ENCODE results near the gene SMCO4.

SMCO4 gene

GRCh38 chr11:93498641-93499040 lies 44.5 kb downstream of the SMCO4 start:
- no peak for DNase-seq

DNA sequence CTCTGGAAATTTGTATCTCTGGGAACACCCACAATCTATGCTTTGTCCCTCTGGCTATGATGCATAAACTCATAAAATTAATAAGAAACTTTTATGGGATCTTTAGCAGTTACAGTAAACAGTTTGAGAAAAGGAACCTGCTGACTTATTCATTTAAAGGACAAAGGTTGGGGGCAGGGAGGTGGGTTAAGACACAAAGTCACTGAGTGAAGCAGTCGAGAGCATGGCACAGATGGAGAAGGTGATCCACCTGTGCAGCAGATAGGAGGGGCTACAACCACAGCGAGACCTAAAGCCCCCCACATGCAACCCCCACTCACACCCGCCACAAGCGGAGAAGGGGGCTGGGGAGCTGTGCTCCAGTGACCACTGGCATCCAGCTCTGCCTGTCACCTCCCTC lies 45.0 kb downstream of the SMCO4 start:
- DNase-seq, result no peak

DNA sequence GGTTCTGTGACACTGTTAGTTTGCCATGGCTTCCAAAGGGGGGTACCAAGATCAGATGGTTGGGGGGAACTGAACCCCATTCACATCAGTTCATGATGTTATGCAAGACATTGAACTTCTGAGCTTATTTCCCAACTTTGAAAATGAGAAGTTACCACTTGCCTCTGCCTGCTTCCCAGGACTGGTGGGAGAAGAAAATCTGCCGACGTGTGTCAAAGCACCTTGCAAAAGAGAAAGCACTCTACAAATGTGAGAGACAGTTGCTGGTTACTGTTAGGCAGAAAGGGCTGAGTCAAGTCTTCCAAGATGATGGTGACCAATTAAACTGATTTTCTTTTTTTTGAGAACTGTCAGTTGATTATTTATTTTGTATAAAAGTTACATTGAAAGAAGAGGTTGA lies 45.6 kb downstream of the SMCO4 start:
- no peak for DNase-seq

- no peak for DNase-seq
Observed at GRCh38 chr11:93494357-93494756, 48.8 kb downstream of the SMCO4 start.

DNA sequence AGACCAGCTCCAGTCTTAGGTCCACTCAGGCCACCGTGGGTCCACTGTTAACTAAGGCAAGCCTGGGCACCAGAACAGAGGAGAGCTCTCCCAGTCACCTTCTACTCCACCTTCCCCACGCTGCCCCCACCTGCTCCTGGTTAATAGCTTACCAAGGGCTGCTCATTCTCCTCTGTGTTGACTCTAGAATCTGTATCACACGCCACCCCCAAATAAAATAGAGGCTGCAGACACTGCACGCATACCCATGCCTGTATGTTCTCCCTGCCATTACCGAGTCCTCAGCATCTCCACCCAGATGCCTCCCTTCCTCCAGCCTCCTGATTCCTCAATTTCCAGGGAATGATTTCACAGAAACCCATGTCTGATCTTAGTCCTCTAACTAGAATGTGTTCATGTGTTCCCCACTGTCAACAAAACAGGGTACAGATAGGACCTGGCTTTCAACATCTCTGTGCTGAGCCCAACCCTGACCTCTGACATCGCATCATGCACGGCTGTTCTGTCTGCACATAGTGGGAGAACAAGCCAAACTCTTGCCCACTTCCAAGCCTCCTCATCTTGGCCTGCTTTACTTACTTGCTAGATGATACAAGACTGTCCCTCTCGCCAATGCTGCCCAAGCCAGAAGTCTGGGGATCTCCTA lies 49.8 kb downstream of the SMCO4 start:
- DNase-seq, result no peak

GRCh38 chr11:93492464-93493251 lies 50.5 kb downstream of the SMCO4 start:
- DNase-seq, result no peak

DNA sequence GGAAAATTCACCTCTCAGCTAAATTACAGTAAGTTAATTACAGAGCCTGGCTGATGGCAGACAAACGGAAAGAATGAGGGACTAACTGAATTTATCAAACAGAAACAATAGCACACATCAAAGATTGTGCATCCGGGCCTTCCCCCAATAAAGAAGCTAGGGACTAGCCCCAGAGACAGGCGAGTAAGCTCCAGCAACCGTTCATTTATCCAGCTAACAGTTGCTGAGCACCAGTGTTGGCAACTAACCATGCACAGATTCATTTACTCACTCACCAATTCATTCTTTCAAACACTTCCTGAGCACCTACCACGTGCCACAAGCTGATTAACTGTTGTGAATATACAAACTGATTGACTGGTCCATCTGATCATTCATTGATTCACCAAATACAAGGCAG lies 51.2 kb downstream of the SMCO4 start:
- DNase-seq, result no peak

DNA sequence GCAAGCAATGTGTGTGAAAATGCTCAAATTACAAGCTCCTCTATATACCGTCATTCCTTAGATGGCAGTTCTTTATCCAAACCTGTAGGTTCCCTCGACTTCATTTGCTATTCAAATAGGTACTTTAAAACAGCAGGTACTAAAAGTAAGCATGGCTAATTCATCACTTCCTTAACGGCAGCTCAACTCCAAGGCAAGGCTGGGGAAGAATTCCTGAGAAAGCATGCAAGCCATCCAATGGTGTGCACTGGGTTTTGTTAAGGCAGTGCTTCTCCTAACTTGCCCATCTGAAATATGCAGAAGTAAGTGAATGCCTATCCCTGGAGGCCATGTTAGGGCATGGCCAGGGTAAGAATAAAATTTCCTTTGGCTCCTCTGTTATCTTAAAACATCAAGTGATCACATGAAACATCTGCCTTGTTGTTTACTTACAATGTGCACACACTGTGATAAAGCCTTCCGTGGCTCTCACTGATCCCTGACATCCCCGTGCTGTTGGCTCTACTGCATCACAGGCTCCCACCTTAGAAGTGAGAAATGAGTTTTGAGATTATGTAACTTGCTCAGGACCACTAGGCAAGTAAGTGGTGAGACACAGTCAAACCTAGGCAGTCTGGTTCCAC lies 52.1 kb downstream of the SMCO4 start:
- no peak for DNase-seq

DNA sequence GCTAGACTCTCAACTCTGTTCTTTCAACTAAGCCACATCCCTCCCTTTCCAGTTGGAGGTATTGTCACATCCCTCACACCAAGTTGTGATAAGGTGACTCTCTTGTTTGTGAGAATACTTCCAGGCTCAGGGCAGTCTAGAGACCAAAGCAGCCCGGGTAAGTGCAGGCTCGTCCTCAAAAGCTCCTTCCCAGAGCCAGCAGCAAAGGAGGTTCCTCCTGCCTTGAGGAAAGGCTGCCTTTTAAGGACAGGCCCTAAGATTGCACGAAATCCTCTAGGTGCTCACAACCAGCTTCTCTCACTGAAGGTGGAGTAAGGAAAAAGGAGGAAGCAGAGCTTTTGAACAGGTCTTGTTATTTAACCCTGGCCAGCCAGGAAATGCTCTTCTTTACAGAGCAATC lies 53.4 kb downstream of the SMCO4 start:
- DNase-seq, result no peak

- DNase-seq, result no peak
Observed at GRCh38 chr11:93487032-93487483, 56.1 kb downstream of the SMCO4 start.

GRCh38 chr11:93485983-93486382 lies 57.2 kb downstream of the SMCO4 start:
- no peak for DNase-seq

- DNase-seq, result no peak
Observed at GRCh38 chr11:93484716-93485115, 58.5 kb downstream of the SMCO4 start.

- DNase-seq, result no peak
Observed at GRCh38 chr11:93482556-93482955, 60.6 kb downstream of the SMCO4 start.

GRCh38 chr11:93481696-93482095 lies 61.5 kb downstream of the SMCO4 start:
- no peak for DNase-seq

DNA sequence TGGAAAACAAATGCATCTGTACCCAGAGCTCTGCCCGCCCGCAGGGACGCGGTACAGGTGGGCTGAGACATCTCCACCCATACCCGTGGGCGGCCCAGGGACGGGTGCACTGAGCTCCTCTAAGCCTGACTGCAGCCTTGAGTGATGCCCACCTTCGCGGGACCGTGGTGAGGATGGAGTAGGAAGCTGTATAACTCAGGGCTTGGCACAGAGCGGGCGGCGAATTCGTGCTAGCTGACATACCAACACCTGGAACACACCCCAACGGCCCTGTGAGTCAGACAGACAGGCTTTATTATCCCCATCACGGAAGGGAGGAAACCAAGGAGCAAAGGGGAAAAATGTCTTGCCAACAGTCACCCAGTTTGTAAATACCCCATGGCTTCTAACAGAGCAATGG lies 61.9 kb downstream of the SMCO4 start:
- DNase-seq, result no peak

DNA sequence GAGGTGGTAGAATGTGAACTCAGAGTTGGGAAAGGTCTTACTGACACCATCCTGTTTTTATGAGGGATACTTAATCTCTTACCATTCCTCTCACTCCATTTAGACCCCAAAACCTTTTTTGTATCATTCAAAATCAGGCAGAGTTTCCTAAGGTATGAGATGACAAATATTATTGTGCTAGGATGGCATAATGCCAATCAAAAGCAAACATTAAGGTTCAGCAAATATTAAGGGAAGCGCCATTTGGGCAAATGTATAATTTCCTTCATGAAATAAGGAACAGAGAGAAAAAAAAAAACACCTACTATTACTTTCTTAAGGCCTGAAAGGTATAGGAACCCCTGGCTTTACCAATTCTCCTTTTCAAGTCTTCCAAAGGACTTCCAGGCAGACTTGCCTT lies 62.4 kb downstream of the SMCO4 start:
- no peak for DNase-seq

GRCh38 chr11:93480256-93480655 lies 62.9 kb downstream of the SMCO4 start:
- no peak for DNase-seq

DNA sequence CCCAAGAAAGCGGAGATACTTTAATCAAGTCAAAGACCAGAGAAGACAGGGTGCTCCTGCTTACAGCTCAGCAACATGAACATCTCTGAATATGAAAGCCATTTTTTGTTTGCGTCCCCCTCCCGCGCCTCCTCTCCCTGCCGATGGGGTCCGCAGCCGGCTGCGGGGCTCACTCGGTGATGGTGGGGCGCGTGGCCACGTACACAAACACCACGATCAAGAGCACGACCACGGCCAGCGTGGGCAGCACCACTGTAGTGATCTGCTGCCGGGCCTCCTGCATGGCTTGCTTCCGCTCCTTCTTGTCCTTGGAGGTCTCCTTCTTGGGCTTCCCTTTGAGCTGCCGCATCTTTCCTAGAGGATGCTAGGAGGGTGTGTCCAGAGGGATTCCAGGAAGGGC lies 64.3 kb downstream of the SMCO4 start:
- DNase-seq, result no peak

GRCh38 chr11:93477684-93478234 lies 65.4 kb downstream of the SMCO4 start:
- peak; percentile 7 for DNase-seq

GRCh38 chr11:93476796-93477195 lies 66.4 kb downstream of the SMCO4 start:
- no peak for DNase-seq

- DNase-seq, result no peak
Observed at GRCh38 chr11:93474123-93474522, 69.1 kb downstream of the SMCO4 start.

- peak; percentile 19 for DNase-seq
Observed at GRCh38 chr11:93468290-93468689, 74.9 kb downstream of the SMCO4 start.

DNA sequence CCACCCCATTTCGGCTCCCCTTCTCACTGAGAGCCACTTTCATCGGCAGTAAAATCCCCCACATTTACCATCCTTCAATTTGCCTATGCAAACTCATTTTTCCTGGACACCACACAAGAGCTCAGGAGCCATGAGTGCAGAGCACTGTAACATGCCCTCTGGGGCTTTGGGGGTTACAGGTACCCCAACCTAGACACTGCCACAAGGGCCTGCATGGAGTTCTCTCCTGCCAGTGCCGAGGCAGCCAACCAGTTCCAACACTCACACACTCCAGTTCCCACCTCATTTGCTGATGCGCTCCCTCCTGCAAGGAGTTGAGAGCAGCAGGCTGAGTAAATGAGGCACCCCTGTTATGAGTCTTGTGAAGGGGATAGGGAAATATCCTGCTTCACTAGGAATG lies 76.1 kb downstream of the SMCO4 start:
- no peak for DNase-seq

Data from COR-L47 (cell line).